OCI-LY7 (cell line): ENCODE results near the gene NFE2L1. TPM values are rescaled to one million over a fixed set of nuclear protein-coding genes. Genes with fewer than 3 reads are reported as not detected.

Experiments used
- BruUV-seq: library from RNA; stranded (reverse); fragments of 400-500 nt; replicated peaks from 2 replicates; lab custom pipeline; 2021; lab: Mats Ljungman, UMichigan
- CTCF ChIA-PET: fragments of 300-600 bp; sonication (Branson Sonifier 250); formaldehyde crosslinking; loops from one replicate; lab custom pipeline; 2022; ENCODE audit warnings: antibody characterized with exemption; ENCODE audit not compliant: unreplicated experiment; lab: Charles Lee
- POLR2A ChIA-PET: fragments of 300-600 bp; sonication (Branson Sonifier 250); formaldehyde crosslinking; loops from one replicate; lab custom pipeline; 2022; ENCODE audit warnings: antibody characterized with exemption; lab: Charles Lee
- DNase-seq: peaks from one replicate; pipeline ENCODE4 v3.0.0-alpha.2; 2015; ENCODE audit warnings: low spot score
- H2AFZ ChIP-seq: fragments of 200-600 bp; sonication (generic), shearing (Covaris generic); 2 replicates; pipeline ENCODE4 v1.6.1; 2014; ENCODE audit warnings: mild to moderate bottlenecking, antibody characterized with exemption, low read length, moderate library complexity
- H3K27ac ChIP-seq: fragments of 200-600 bp; sonication (generic); 2 replicates; pipeline ENCODE4 v1.5.1; 2014; ENCODE audit warnings: mixed run types, low read depth, mild to moderate bottlenecking, moderate library complexity, low read length, inconsistent platforms; ENCODE audit not compliant: poor library complexity, severe bottlenecking
- H3K36me3 ChIP-seq: fragments of 200-600 bp; sonication (generic); 2 replicates; pipeline ENCODE4 v1.6.1; 2014; ENCODE audit warnings: mild to moderate bottlenecking, antibody characterized with exemption, low read length, moderate library complexity, mixed read lengths; ENCODE audit not compliant: insufficient read depth
- H3K4me1 ChIP-seq: fragments of 200-600 bp; sonication (generic); 2 replicates; pipeline ENCODE4 v1.5.1; 2014; ENCODE audit warnings: mild to moderate bottlenecking, low read length; ENCODE audit not compliant: insufficient read depth, poor library complexity, severe bottlenecking
- H3K4me2 ChIP-seq: fragments of 200-600 bp; sonication (generic); 2 replicates; pipeline ENCODE4 v1.6.1; 2014; ENCODE audit warnings: mild to moderate bottlenecking, low read length
- H3K4me3 ChIP-seq: fragments of 200-600 bp; sonication (generic); 2 replicates; pipeline ENCODE4 v1.5.1; 2014; ENCODE audit warnings: mild to moderate bottlenecking, low read depth, low read length; ENCODE audit not compliant: poor library complexity, severe bottlenecking
- H3K79me2 ChIP-seq: fragments of 200-600 bp; sonication (generic); 2 replicates; pipeline ENCODE4 v1.6.1; 2016; ENCODE audit warnings: low read depth, mild to moderate bottlenecking, low read length, moderate library complexity, mixed read lengths; ENCODE audit not compliant: insufficient read depth
- H3K9me2 ChIP-seq: fragments of 200-600 bp; sonication (generic); 2 replicates; pipeline ENCODE4 v1.6.1; 2016; ENCODE audit warnings: mild to moderate bottlenecking, low read length, mixed read lengths; ENCODE audit not compliant: insufficient read depth
- H3K9me3 ChIP-seq: fragments of 200-600 bp; sonication (generic); 2 replicates; pipeline ENCODE4 v1.6.1; 2014; ENCODE audit warnings: mild to moderate bottlenecking, mixed run types, low read length, mixed read lengths
- H4K20me1 ChIP-seq: fragments of 200-600 bp; sonication (generic); 2 replicates; pipeline ENCODE4 v1.6.1; 2014; ENCODE audit warnings: mild to moderate bottlenecking, antibody characterized with exemption, low read length, moderate library complexity, mixed read lengths; ENCODE audit not compliant: insufficient read depth
- EZH2phosphoT487 ChIP-seq: fragments of 200-600 bp; sonication (generic); IDR thresholded peaks from 2 replicates; pipeline ENCODE4 v1.6.1; 2018; ENCODE audit warnings: low read depth, borderline replicate concordance, mild to moderate bottlenecking, mixed run types, antibody characterized with exemption, low read length, moderate library complexity, mixed read lengths
- intact Hi-C: fragments of 100-400 bp; cut with micrococcal nuclease; formaldehyde crosslinking; loops from one replicate; pipeline ENCODE4 v1.10.0; 2022; ENCODE audit not compliant: unreplicated experiment
- total RNA-seq, 2 experiments: library from RNA; depleted of rRNA in 1 of 2; stranded (reverse); fragments of >200 nt in 1 of 2; shearing (Covaris generic) in 1 of 2; gene quantifications; 2 replicates each; pipeline ENCODE4 v1.2.3, GENCODE V29; 2014 to 2022
- TF ChIP-seq, protein P1 (sequence below): fragments of 200-600 bp; sonication (generic); conservative IDR thresholded peaks from 2 replicates; pipeline ENCODE4 v1.5.1; 2014; ENCODE audit warnings: mild to moderate bottlenecking, antibody characterized with exemption, low read length, moderate library complexity, mixed read lengths

The NFE2L1 gene
- total RNA-seq, 2 experiments from 2014 or later = 42.3 to 106 TPM

DNA sequence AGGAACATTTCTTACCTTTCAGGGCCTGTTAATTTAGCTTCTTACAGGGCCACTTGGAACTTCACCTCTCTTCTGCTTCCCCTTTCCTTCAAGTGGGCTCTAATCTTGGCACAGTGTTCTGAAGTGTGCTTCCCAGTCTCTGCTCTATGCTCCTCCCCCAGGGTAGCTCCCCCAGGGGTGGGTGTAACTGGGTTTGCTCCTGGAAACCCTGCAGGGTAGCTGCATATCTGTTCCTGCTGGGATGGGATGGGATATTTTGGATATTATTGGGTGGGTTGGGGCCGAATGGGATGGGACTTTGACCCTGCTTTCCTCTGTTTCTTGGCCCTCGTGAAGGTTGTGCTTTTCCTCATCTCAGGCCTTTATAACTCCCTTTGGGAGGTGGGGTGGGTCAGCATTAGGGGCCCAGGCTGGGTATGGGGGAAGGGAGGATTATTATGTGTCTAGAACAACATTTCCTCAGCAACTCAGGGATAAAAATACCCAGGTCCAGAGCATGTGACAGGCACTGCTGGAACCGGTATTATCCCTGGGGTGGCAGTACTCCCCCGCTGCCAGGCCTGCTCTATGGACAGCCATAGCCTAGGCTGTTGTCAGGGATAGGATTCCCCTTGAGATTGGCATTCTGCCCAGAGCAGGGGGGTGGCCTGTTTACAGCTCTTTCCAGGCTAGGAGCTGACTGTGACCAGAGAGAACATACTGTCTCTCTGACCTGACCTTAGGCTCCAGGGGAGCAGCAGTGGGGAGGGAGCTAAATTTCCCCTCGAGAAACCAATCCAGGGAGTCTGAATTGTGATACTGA lies 5.0 kb downstream of the NFE2L1 start:
- H3K4me3 ChIP-seq = peak overlapping the region; percentile 36

DNA sequence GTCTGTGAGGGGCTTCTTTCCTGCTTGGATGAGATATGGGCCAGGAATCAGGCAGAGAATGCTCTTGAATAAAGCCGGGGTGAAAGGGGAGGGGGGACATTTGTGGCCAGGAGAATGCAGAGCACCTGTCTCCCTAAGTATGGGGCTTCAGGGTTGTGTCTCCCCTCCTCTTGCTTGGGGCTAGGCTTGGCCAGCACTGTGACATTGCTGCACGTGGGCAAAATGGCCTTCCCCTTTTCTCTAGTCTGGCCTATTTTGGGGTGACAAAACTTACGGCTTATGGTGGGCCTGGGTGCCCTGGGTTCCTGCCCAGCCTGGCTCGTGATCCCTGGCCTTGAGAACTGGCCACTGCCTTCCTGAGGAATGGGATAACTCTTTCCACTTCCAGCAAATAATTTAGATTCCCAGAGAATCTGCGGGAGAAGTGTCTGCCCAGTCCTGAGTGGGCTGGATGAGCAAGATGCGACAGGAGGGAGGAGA lies 5.6 kb downstream of the NFE2L1 start:
- ChIA-PET CTCF (no interaction called here), POLR2A (interaction anchor here (1.1 to 1.6 kb wide), 3 partner anchors 10 to 20 kb away, joined by 4 read pairs; no protein-coding TSS in a partner anchor)
- no peaks in the 10 kb centered on the region for H3K9me3 ChIP-seq
- H3K36me3 ChIP-seq = peaks cover 79% of the 10 kb centered on the region
- H3K79me2 ChIP-seq = peaks cover 65% of the 10 kb centered on the region
- intact Hi-C loops = no loop called here
- H4K20me1 ChIP-seq = no peaks in the 10 kb centered on the region; the same call in 1 of the 2 replicates
- no peak overlapping the region for H2AFZ ChIP-seq
- no peak for DNase-seq
- H3K4me3 ChIP-seq = peak overlapping the region; percentile 36
- peaks cover 81% of the 10 kb centered on the region for H3K4me1 ChIP-seq
- BruUV-seq = no TSS peak
- TF ChIP-seq EZH2phosphoT487 = no peak
- TF ChIP-seq, protein P1, sequence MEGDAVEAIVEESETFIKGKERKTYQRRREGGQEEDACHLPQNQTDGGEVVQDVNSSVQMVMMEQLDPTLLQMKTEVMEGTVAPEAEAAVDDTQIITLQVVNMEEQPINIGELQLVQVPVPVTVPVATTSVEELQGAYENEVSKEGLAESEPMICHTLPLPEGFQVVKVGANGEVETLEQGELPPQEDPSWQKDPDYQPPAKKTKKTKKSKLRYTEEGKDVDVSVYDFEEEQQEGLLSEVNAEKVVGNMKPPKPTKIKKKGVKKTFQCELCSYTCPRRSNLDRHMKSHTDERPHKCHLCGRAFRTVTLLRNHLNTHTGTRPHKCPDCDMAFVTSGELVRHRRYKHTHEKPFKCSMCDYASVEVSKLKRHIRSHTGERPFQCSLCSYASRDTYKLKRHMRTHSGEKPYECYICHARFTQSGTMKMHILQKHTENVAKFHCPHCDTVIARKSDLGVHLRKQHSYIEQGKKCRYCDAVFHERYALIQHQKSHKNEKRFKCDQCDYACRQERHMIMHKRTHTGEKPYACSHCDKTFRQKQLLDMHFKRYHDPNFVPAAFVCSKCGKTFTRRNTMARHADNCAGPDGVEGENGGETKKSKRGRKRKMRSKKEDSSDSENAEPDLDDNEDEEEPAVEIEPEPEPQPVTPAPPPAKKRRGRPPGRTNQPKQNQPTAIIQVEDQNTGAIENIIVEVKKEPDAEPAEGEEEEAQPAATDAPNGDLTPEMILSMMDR = no peak
- H3K9me2 ChIP-seq = no peaks in the 10 kb centered on the region
- peak overlapping the region; percentile 55 for H3K4me2 ChIP-seq
- H3K27ac ChIP-seq = peak overlapping the region; percentile 30

More for the DNA sequence above, 5.0 kb downstream of the NFE2L1 start:
- TF ChIP-seq EZH2phosphoT487 = no peak
- TF ChIP-seq, protein P1 = no peak
- no peaks in the 10 kb centered on the region for H3K9me2 ChIP-seq
- no TSS peak for BruUV-seq
- intact Hi-C loops = no loop called here
- peaks cover 73% of the 10 kb centered on the region for H3K36me3 ChIP-seq
- POLR2A ChIA-PET = interaction anchor here (1.6 kb wide), 1 partner anchor 10 kb away, joined by 4 read pairs; no protein-coding TSS in a partner anchor
- H3K4me1 ChIP-seq = peaks cover 81% of the 10 kb centered on the region
- DNase-seq = no peak
- peak overlapping the region; percentile 30 for H3K27ac ChIP-seq
- CTCF ChIA-PET = interaction anchor here (0.6 kb wide), 1 partner anchor 90 kb away, joined by 5 read pairs; no protein-coding TSS in a partner anchor
- H4K20me1 ChIP-seq = no peaks in the 10 kb centered on the region; the same call in 1 of the 2 replicates
- H2AFZ ChIP-seq = no peak overlapping the region
- H3K9me3 ChIP-seq = no peaks in the 10 kb centered on the region
- peak overlapping the region; percentile 55 for H3K4me2 ChIP-seq
- peaks cover 71% of the 10 kb centered on the region for H3K79me2 ChIP-seq
